Activated CD4-positive, alpha-beta T cell treated with anti-CD3 and anti-CD28 coated beads, Interleukin-10, Interleukin-2, amounts not matched to agents 100 ng/mL and 50 ng/mL, durations not matched to agents 16 hours and 8 hours (primary cell): ENCODE data around the gene NUDT22.
A peak's percentile ranks its signal among the peaks of the same experiment; 100 is the strongest.
"Not testable (repeated sequence)": the region's sequence is repeated elsewhere in the genome, so short reads cannot be mapped to it uniquely, and the experiment has no call there.

Experiments
- DNase-seq: peaks from one replicate; pipeline ENCODE4 v3.0.0-alpha.2; 2020

Gene NUDT22

GRCh38 chr11:64245401-64245796, 19.3 kb downstream of the NUDT22 start:
- DNase-seq, result no peak

GRCh38 chr11:64245797-64246620, 19.9 kb downstream of the NUDT22 start:
- peak; percentile 82 for DNase-seq

GRCh38 chr11:64246621-64246870, 20.5 kb downstream of the NUDT22 start:
- not testable (repeated sequence) for DNase-seq

GRCh38 chr11:64246871-64247728, 21.0 kb downstream of the NUDT22 start, which contains the start of gene PPP1R14B:
Gene PPP1R14B (minus strand): TSS chr11:64246943. CDS start chr11:64246673, 270 bp downstream.
- peak; percentile 92 for DNase-seq

GRCh38 chr11:64247729-64248531, 21.9 kb downstream of the NUDT22 start:
- no peak for DNase-seq

GRCh38 chr11:64248578-64248977, 22.5 kb downstream of the NUDT22 start:
- DNase-seq, result no peak

- no peak for DNase-seq
These were observed 23.0 kb downstream of the NUDT22 start for GRCh38 chr11:64249038-64249437.

GRCh38 chr11:64249563-64250414, 23.7 kb downstream of the NUDT22 start:
- no peak for DNase-seq

GRCh38 chr11:64250415-64251015, 24.4 kb downstream of the NUDT22 start:
- DNase-seq, result no peak

- peak; percentile 69 for DNase-seq
These were observed 25.1 kb downstream of the NUDT22 start, which contains the start of gene PLCB3 for GRCh38 chr11:64251016-64251752. Gene PLCB3 (plus strand): TSS chr11:64251530. CDS start chr11:64251650, 120 bp downstream.

GRCh38 chr11:64251753-64252002, 25.6 kb downstream of the NUDT22 start:
- DNase-seq, result no peak

- no peak for DNase-seq
These were observed 26.2 kb downstream of the NUDT22 start for GRCh38 chr11:64252003-64252872.

GRCh38 chr11:64253043-64253442, 27.0 kb downstream of the NUDT22 start:
- no peak for DNase-seq

- no peak for DNase-seq
These were observed 27.4 kb downstream of the NUDT22 start for GRCh38 chr11:64253481-64253880.

- no peak for DNase-seq
These were observed 28.3 kb downstream of the NUDT22 start for GRCh38 chr11:64254326-64254725.

- no peak for DNase-seq
These were observed 29.4 kb downstream of the NUDT22 start for GRCh38 chr11:64255135-64256128.

- no peak for DNase-seq
These were observed 30.2 kb downstream of the NUDT22 start for GRCh38 chr11:64256300-64256699.

- no peak for DNase-seq
These were observed 32.3 kb downstream of the NUDT22 start for GRCh38 chr11:64258356-64258755.

- no peak for DNase-seq
These were observed 33.0 kb downstream of the NUDT22 start for GRCh38 chr11:64258946-64259532.
